H9 (cell line): ENCODE data around the gene ABCF2. TPM values are rescaled to one million over a fixed set of nuclear protein-coding genes. Genes with fewer than 3 reads are reported as not detected.

Source experiments
- DNase-seq: peaks from one replicate; pipeline ENCODE4 v3.0.0-alpha.2; 2017
- H2AFZ ChIP-seq: one replicate; pipeline ENCODE4 v1.6.1; 2013; ENCODE audit warnings: mild to moderate bottlenecking, low read length, control low read depth, moderate library complexity
- H2AK5ac ChIP-seq: 2 replicates; pipeline ENCODE4 v1.6.1; 2013; ENCODE audit warnings: low read length, control low read depth, mixed read lengths; ENCODE audit not compliant: insufficient read length
- H2BK120ac ChIP-seq: one replicate; pipeline ENCODE4 v1.6.1; 2013; ENCODE audit warnings: low read depth, mild to moderate bottlenecking, low read length, control low read depth, inconsistent platforms; ENCODE audit not compliant: poor library complexity, severe bottlenecking
- H2BK12ac ChIP-seq: 2 replicates; pipeline ENCODE4 v1.6.1; 2013; ENCODE audit warnings: low read length, control low read depth, mixed read lengths, low read depth; ENCODE audit not compliant: insufficient read length
- H2BK15ac ChIP-seq: 2 replicates; pipeline ENCODE4 v1.6.1; 2013; ENCODE audit warnings: low read depth, low read length, control low read depth
- H2BK20ac ChIP-seq: one replicate; pipeline ENCODE4 v1.6.1; 2013; ENCODE audit warnings: low read depth, mild to moderate bottlenecking, low read length, control low read depth, inconsistent platforms; ENCODE audit not compliant: poor library complexity, severe bottlenecking
- H2BK5ac ChIP-seq: 2 replicates; pipeline ENCODE4 v1.6.1; 2013; ENCODE audit warnings: low read length, control low read depth, mixed read lengths; ENCODE audit not compliant: insufficient read length
- H3K14ac ChIP-seq: 2 replicates; pipeline ENCODE4 v1.6.1; 2013; ENCODE audit warnings: low read length, control low read depth; ENCODE audit not compliant: insufficient read depth
- H3K18ac ChIP-seq: 2 replicates; pipeline ENCODE4 v1.6.1; 2013; ENCODE audit warnings: low read depth, mild to moderate bottlenecking, mixed read lengths, low read length, control low read depth; ENCODE audit not compliant: insufficient read length
- H3K23ac ChIP-seq: 2 replicates; pipeline ENCODE4 v1.6.1; 2013; ENCODE audit warnings: low read length, control low read depth, mixed read lengths, low read depth; ENCODE audit not compliant: insufficient read length
- H3K23me2 ChIP-seq: 2 replicates; pipeline ENCODE4 v1.6.1; 2013; ENCODE audit warnings: low read depth, mild to moderate bottlenecking, mixed read lengths, low read length, control low read depth; ENCODE audit not compliant: insufficient read length, poor library complexity, severe bottlenecking
- H3K27ac ChIP-seq: 2 replicates; pipeline ENCODE4 v1.5.1; 2013; ENCODE audit warnings: low read length, control low read depth, mixed read lengths, low read depth; ENCODE audit not compliant: insufficient read length
- H3K27me3 ChIP-seq: 2 replicates; pipeline ENCODE4 v1.6.1; 2013; ENCODE audit warnings: low read length, control low read depth, inconsistent platforms; ENCODE audit not compliant: insufficient read depth
- H3K4ac ChIP-seq: 2 replicates; pipeline ENCODE4 v1.6.1; 2013; ENCODE audit warnings: low read depth, mild to moderate bottlenecking, control low read depth, inconsistent platforms, low read length, moderate library complexity
- H3K4me1 ChIP-seq: 2 replicates; pipeline ENCODE4 v1.6.1; 2013; ENCODE audit warnings: low read length, control low read depth, inconsistent platforms; ENCODE audit not compliant: insufficient read depth
- H3K4me2 ChIP-seq: 2 replicates; pipeline ENCODE4 v1.6.1; 2013; ENCODE audit warnings: low read length, control low read depth, mixed read lengths; ENCODE audit not compliant: insufficient read length, insufficient read depth
- H3K56ac ChIP-seq: 2 replicates; pipeline ENCODE4 v1.6.1; 2013; ENCODE audit warnings: low read depth, mild to moderate bottlenecking, mixed read lengths, low read length, control low read depth; ENCODE audit not compliant: insufficient read length
- H3K79me1 ChIP-seq: 2 replicates; pipeline ENCODE4 v1.6.1; 2013; ENCODE audit warnings: low read depth, mild to moderate bottlenecking, moderate library complexity, low read length, control low read depth, inconsistent platforms; ENCODE audit not compliant: insufficient read depth, poor library complexity, severe bottlenecking
- H3K79me2 ChIP-seq: 2 replicates; pipeline ENCODE4 v1.6.1; 2013; ENCODE audit warnings: low read length, control low read depth, inconsistent platforms; ENCODE audit not compliant: insufficient read depth
- H3K9ac ChIP-seq: 2 replicates; pipeline ENCODE4 v1.6.1; 2013; ENCODE audit warnings: low read length, control low read depth, mixed read lengths; ENCODE audit not compliant: insufficient read length; ENCODE audit errors: extremely low read depth
- H3K9me3 ChIP-seq: one replicate; pipeline ENCODE4 v1.6.1; 2013; ENCODE audit warnings: low read depth, low read length, inconsistent platforms; ENCODE audit not compliant: control insufficient read depth
- H3T11ph ChIP-seq: one replicate; pipeline ENCODE4 v1.6.1; 2013; ENCODE audit warnings: mild to moderate bottlenecking, low read length, control low read depth, inconsistent platforms
- H4K20me1 ChIP-seq: one replicate; pipeline ENCODE4 v1.6.1; 2013; ENCODE audit not compliant: control insufficient read depth, insufficient read length, insufficient read depth
- H4K5ac ChIP-seq: 2 replicates; pipeline ENCODE4 v1.6.1; 2013; ENCODE audit warnings: low read depth, mild to moderate bottlenecking, mixed read lengths, low read length, control low read depth; ENCODE audit not compliant: insufficient read length
- H4K8ac ChIP-seq: replicated peaks from 2 replicates; pipeline ENCODE4 v1.6.1; 2013; ENCODE audit warnings: low read length, control low read depth, mixed read lengths, low read depth; ENCODE audit not compliant: insufficient read length
- H4K91ac ChIP-seq: 2 replicates; pipeline ENCODE4 v1.6.1; 2013; ENCODE audit warnings: low read depth, mild to moderate bottlenecking, moderate library complexity, mixed read lengths, low read length, control low read depth; ENCODE audit not compliant: insufficient read length
- H3K27ac Mint-ChIP-seq, 3 experiments: 2 replicates in 2 of 3; 3 replicates in 1 of 3; pipeline ENCODE4 v1.8.0; 2020 to 2021; ENCODE audit warnings: mixed read lengths in 3 of 3, mild to moderate bottlenecking in 1 of 3, moderate library complexity in 1 of 3
- H3K27me3 Mint-ChIP-seq: 2 replicates; pipeline ENCODE4 v1.8.0; 2021; ENCODE audit warnings: low read depth, mild to moderate bottlenecking, moderate library complexity, mixed read lengths
- H3K36me3 Mint-ChIP-seq, 3 experiments: 2 replicates in 2 of 3; 3 replicates in 1 of 3; pipeline ENCODE4 v1.8.0; 2020 to 2021; ENCODE audit warnings: low read depth in 3 of 3, mixed read lengths in 3 of 3; ENCODE audit not compliant: insufficient read depth in 1 of 3
- H3K4me1 Mint-ChIP-seq, 2 experiments: 2 replicates each; pipeline ENCODE4 v1.8.0; 2020; ENCODE audit warnings: mixed read lengths in 2 of 2
- H3K4me3 Mint-ChIP-seq, 2 experiments: 2 replicates in 1 of 2; 3 replicates in 1 of 2; pipeline ENCODE4 v1.8.0; 2020 to 2021; ENCODE audit warnings: mild to moderate bottlenecking in 2 of 2, mixed read lengths in 2 of 2, moderate library complexity in 1 of 2
- H3K9me3 Mint-ChIP-seq, 2 experiments: 2 replicates in 1 of 2; 3 replicates in 1 of 2; pipeline ENCODE4 v1.8.0; 2020; ENCODE audit warnings: mild to moderate bottlenecking in 2 of 2, mixed read lengths in 2 of 2, moderate library complexity in 1 of 2
- CTCF ChIP-seq: fragments of 200-600 bp; sonication (generic); conservative IDR thresholded peaks from 3 replicates; pipeline ENCODE4 v1.8.0; 2021; ENCODE audit warnings: antibody characterized with exemption, mild to moderate bottlenecking
- WGBS: extraction: QIAGEN DNeasy Blood & Tissue Kit; methylation state at CpG from one replicate; pipeline ENCODE4 v1.1.7; 2013; ENCODE audit warnings: missing lambda C conversion rate, low lambda C conversion rate, mixed read lengths; ENCODE audit not compliant: insufficient read length; ENCODE audit errors: extremely low coverage; 5-methylcytosine and 5-hydroxymethylcytosine counted together
- total RNA-seq: library from RNA; stranded (reverse); gene quantifications from 2 replicates; pipeline ENCODE4 v1.2.1, GENCODE V29; 2021

ABCF2 gene
- total RNA-seq, 1 experiment from 2014 or later, result 70.1 TPM

DNA sequence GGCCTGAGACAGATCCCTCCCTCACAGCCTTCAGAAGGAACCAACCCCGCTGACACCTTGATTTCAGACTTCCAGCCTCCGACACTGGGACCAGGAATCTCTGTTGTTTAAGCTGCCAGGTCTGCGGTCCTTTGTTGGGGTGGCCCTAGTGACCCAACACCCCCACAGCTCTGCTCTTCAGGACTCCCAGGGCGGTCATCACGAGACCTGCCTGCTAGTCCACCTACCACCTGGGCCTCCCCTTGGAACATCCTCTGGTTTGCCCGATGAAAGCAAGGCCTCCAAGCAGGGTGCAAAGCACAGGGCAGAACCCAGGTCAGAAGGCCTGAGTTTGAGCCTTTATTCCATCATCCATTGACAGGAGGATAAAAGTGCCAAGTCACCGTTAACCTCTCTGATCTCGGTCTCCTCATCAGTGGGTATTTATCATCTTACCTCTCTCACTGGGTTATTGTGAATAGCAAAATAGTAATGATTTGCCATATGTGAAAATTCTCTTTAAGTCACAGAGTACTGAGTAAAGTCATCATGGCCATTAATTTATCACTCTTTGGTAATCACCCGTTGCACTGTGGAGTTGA lies 38.4 kb upstream of the ABCF2 start:
- H4K5ac ChIP-seq, result no peak overlapping the region
- H3K9me3 Mint-ChIP-seq, result no peaks in the 10 kb centered on the region; a peak in 1 of 5 replicates
- no peaks in the 10 kb centered on the region; a peak in 1 of 4 replicates for H3K4me1 Mint-ChIP-seq
- no peaks in the 10 kb centered on the region for H3K23me2 ChIP-seq
- H3K4ac ChIP-seq, result no peak overlapping the region
- no peak overlapping the region for H2BK15ac ChIP-seq
- no peak overlapping the region for H2BK120ac ChIP-seq
- no peak overlapping the region for H4K8ac ChIP-seq
- H3K14ac ChIP-seq, result no peak overlapping the region
- H2BK12ac ChIP-seq, result no peak overlapping the region
- H3K4me1 ChIP-seq, result no peaks in the 10 kb centered on the region
- no peak overlapping the region for H4K91ac ChIP-seq
- H2BK5ac ChIP-seq, result no peak overlapping the region
- no peak overlapping the region for H3K9ac ChIP-seq
- TF ChIP-seq CTCF, result no peak
- no peaks in the 10 kb centered on the region; a peak in 1 of 7 replicates for H3K36me3 Mint-ChIP-seq
- H3K79me1 ChIP-seq, result no peaks in the 10 kb centered on the region
- H3K18ac ChIP-seq, result no peak overlapping the region
- H3K23ac ChIP-seq, result no peak overlapping the region
- H2AK5ac ChIP-seq, result no peak overlapping the region
- H3K4me3 Mint-ChIP-seq, result no peak overlapping the region
- DNase-seq, result no peak
- WGBS, result no CpG with 5 or more reads among the region's 9 CpGs
- no peak overlapping the region for H3K27ac ChIP-seq
- H3K56ac ChIP-seq, result no peak overlapping the region
- H4K20me1 ChIP-seq, result no peaks in the 10 kb centered on the region
- no peak overlapping the region for H3K27ac Mint-ChIP-seq
- no peaks in the 10 kb centered on the region for H3K9me3 ChIP-seq
- H3K27me3 ChIP-seq, result no peaks in the 10 kb centered on the region
- H3T11ph ChIP-seq, result no peak overlapping the region
- no peaks in the 10 kb centered on the region for H3K79me2 ChIP-seq
- no peak overlapping the region for H3K4me2 ChIP-seq
- H3K27me3 Mint-ChIP-seq, result peaks cover 59% of the 10 kb centered on the region
- H2AFZ ChIP-seq, result no peak overlapping the region
- H2BK20ac ChIP-seq, result no peak overlapping the region
